GM23338 (cell line): Measurements from ENCODE around the gene ARMC5.

Source experiments
- CREB1 ChIP-seq: fragments of 250-450 bp; sonication (Bioruptor Pico); IDR thresholded peaks from 2 replicates; pipeline ENCODE4 v1.5.0; 2020; ENCODE audit warnings: low read depth, mild to moderate bottlenecking, moderate library complexity
- ETS1 ChIP-seq: IDR thresholded peaks from 2 replicates; pipeline ENCODE4 v1.6.1; 2016; ENCODE audit warnings: antibody characterized with exemption
- EZH2 ChIP-seq: fragments of 200-600 bp; sonication (generic); IDR thresholded peaks from one replicate; pipeline ENCODE4 v1.8.0; 2017; ENCODE audit warnings: antibody characterized with exemption, mild to moderate bottlenecking, low read depth; ENCODE audit not compliant: unreplicated experiment
- EZH2phosphoT487 ChIP-seq: fragments of 200-600 bp; sonication (generic); IDR thresholded peaks from one replicate; pipeline ENCODE4 v1.8.1; 2018; ENCODE audit warnings: antibody characterized with exemption; ENCODE audit not compliant: unreplicated experiment
- JUNB ChIP-seq: IDR thresholded peaks from one replicate; pipeline ENCODE4 v1.6.1; 2016; ENCODE audit warnings: antibody characterized with exemption; ENCODE audit not compliant: unreplicated experiment
- NANOG ChIP-seq: IDR thresholded peaks from 2 replicates; pipeline ENCODE4 v1.6.1; 2016; ENCODE audit warnings: antibody characterized with exemption, borderline replicate concordance
- POLR2AphosphoS5 ChIP-seq: IDR thresholded peaks from 2 replicates; pipeline ENCODE4 v1.6.1; 2016; ENCODE audit warnings: antibody characterized with exemption, low read depth
- REST ChIP-seq: IDR thresholded peaks from one replicate; pipeline ENCODE4 v1.6.1; 2018; ENCODE audit warnings: antibody characterized with exemption; ENCODE audit not compliant: unreplicated experiment
- STAT1 ChIP-seq: IDR thresholded peaks from one replicate; pipeline ENCODE4 v1.6.1; 2016; ENCODE audit warnings: antibody characterized with exemption; ENCODE audit not compliant: unreplicated experiment
- ZNF114 ChIP-seq: fragments of 250-450 bp; sonication (Bioruptor Pico); IDR thresholded peaks from 2 replicates; pipeline ENCODE4 v1.5.0; 2020; ENCODE audit warnings: mild to moderate bottlenecking, moderate library complexity
- ZNF331 ChIP-seq: fragments of 250-450 bp; sonication (Bioruptor Pico); IDR thresholded peaks from 2 replicates; pipeline ENCODE4 v1.5.0; 2020; ENCODE audit warnings: low read depth, mild to moderate bottlenecking, moderate library complexity
- TF ChIP-seq, protein P1 (sequence below), 2 experiments: fragments of 200-600 bp in 1 of 2; sonication (generic) in 1 of 2; conservative IDR thresholded peaks; 2 replicates each; pipeline versions ENCODE4 v1.5.1 to v1.6.1; 2016 to 2017; ENCODE audit warnings: antibody characterized with exemption in 2 of 2, low read depth in 2 of 2, mild to moderate bottlenecking in 2 of 2, moderate library complexity in 1 of 2
- TF ChIP-seq, protein P2 (sequence below): fragments of 250-450 bp; sonication (Bioruptor Pico); IDR thresholded peaks from 2 replicates; pipeline ENCODE4 v1.5.0; 2020; ENCODE audit warnings: mild to moderate bottlenecking, moderate library complexity

DNA sequence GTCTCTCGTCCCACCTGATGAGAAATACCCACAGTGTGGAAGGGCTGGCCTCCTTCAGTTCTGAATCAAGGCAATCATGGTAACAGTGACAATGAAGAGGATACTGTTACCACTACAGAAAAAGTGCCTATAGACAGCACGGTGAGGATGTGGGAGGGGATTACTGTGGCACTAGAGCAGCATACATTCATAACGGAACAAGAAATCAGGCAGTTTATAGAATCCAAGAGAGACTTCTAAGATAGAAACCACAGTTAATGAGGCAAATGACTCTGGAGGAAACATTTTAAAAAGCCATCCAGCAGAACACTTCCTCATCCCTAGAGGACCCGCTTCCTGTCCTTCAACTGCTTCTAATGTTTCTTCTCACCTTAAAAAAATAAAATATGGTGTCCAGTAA, 46.2 kb downstream of the ARMC5 start:
- TF ChIP-seq, protein P1, sequence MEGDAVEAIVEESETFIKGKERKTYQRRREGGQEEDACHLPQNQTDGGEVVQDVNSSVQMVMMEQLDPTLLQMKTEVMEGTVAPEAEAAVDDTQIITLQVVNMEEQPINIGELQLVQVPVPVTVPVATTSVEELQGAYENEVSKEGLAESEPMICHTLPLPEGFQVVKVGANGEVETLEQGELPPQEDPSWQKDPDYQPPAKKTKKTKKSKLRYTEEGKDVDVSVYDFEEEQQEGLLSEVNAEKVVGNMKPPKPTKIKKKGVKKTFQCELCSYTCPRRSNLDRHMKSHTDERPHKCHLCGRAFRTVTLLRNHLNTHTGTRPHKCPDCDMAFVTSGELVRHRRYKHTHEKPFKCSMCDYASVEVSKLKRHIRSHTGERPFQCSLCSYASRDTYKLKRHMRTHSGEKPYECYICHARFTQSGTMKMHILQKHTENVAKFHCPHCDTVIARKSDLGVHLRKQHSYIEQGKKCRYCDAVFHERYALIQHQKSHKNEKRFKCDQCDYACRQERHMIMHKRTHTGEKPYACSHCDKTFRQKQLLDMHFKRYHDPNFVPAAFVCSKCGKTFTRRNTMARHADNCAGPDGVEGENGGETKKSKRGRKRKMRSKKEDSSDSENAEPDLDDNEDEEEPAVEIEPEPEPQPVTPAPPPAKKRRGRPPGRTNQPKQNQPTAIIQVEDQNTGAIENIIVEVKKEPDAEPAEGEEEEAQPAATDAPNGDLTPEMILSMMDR (conservative IDR thresholded peaks at IDR 0.05; ENCODE audit: low read depth in 2 of 2) = no peak
- TF ChIP-seq POLR2AphosphoS5 (no peak), REST (no peak), EZH2 (no peak), CREB1 (no peak), EZH2phosphoT487 (no peak), STAT1 (no peak), JUNB (no peak), ZNF331 (CRISPR knock-in tag) (no peak), ETS1 (no peak), NANOG (no peak), ZNF114 (no peak)
- TF ChIP-seq, protein P2, sequence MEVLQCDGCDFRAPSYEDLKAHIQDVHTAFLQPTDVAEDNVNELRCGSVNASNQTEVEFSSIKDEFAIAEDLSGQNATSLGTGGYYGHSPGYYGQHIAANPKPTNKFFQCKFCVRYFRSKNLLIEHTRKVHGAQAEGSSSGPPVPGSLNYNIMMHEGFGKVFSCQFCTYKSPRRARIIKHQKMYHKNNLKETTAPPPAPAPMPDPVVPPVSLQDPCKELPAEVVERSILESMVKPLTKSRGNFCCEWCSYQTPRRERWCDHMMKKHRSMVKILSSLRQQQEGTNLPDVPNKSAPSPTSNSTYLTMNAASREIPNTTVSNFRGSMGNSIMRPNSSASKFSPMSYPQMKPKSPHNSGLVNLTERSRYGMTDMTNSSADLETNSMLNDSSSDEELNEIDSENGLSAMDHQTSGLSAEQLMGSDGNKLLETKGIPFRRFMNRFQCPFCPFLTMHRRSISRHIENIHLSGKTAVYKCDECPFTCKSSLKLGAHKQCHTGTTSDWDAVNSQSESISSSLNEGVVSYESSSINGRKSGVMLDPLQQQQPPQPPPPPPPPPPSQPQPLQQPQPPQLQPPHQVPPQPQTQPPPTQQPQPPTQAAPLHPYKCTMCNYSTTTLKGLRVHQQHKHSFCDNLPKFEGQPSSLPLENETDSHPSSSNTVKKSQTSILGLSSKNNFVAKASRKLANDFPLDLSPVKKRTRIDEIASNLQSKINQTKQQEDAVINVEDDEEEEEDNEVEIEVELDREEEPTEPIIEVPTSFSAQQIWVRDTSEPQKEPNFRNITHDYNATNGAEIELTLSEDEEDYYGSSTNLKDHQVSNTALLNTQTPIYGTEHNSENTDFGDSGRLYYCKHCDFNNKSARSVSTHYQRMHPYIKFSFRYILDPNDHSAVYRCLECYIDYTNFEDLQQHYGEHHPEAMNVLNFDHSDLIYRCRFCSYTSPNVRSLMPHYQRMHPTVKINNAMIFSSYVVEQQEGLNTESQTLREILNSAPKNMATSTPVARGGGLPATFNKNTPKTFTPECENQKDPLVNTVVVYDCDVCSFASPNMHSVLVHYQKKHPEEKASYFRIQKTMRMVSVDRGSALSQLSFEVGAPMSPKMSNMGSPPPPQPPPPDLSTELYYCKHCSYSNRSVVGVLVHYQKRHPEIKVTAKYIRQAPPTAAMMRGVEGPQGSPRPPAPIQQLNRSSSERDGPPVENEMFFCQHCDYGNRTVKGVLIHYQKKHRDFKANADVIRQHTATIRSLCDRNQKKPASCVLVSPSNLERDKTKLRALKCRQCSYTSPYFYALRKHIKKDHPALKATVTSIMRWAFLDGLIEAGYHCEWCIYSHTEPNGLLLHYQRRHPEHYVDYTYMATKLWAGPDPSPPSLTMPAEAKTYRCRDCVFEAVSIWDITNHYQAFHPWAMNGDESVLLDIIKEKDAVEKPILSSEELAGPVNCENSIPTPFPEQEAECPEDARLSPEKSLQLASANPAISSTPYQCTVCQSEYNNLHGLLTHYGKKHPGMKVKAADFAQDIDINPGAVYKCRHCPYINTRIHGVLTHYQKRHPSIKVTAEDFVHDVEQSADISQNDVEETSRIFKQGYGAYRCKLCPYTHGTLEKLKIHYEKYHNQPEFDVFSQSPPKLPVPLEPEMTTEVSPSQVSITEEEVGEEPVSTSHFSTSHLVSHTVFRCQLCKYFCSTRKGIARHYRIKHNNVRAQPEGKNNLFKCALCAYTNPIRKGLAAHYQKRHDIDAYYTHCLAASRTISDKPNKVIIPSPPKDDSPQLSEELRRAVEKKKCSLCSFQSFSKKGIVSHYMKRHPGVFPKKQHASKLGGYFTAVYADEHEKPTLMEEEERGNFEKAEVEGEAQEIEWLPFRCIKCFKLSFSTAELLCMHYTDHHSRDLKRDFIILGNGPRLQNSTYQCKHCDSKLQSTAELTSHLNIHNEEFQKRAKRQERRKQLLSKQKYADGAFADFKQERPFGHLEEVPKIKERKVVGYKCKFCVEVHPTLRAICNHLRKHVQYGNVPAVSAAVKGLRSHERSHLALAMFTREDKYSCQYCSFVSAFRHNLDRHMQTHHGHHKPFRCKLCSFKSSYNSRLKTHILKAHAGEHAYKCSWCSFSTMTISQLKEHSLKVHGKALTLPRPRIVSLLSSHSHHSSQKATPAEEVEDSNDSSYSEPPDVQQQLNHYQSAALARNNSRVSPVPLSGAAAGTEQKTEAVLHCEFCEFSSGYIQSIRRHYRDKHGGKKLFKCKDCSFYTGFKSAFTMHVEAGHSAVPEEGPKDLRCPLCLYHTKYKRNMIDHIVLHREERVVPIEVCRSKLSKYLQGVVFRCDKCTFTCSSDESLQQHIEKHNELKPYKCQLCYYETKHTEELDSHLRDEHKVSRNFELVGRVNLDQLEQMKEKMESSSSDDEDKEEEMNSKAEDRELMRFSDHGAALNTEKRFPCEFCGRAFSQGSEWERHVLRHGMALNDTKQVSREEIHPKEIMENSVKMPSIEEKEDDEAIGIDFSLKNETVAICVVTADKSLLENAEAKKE (CRISPR knock-in tag) = no peak
